HepG2 (cell line): Measurements from ENCODE around the gene STRADA. TPM values are rescaled to one million over a fixed set of nuclear protein-coding genes. Genes with fewer than 3 reads are reported as not detected.
A peak's percentile ranks its signal among the peaks of the same experiment; 100 is the strongest.

Source experiments
- GABPB1 ChIP-seq: IDR thresholded peaks from 2 replicates; pipeline ENCODE4 v1.6.1; 2016; ENCODE audit warnings: mild to moderate bottlenecking, missing genetic modification reagents, moderate library complexity, missing compliant biosample characterization
- HNRNPLL ChIP-seq: fragments of 200-400 bp; formaldehyde crosslinking; IDR thresholded peaks from 2 replicates; pipeline ENCODE4 v1.6.1; 2017; ENCODE audit warnings: mild to moderate bottlenecking, low read depth, low read length; ENCODE audit not compliant: poor library complexity, severe bottlenecking
- NRL ChIP-seq: sonication (generic); formaldehyde crosslinking; IDR thresholded peaks from 2 replicates; pipeline ENCODE4 v1.5.0; 2020; ENCODE audit warnings: missing genetic modification reagents, mild to moderate bottlenecking, moderate library complexity, borderline replicate concordance
- RXRB ChIP-seq: IDR thresholded peaks from 2 replicates; pipeline ENCODE4 v1.6.1; 2016; ENCODE audit warnings: borderline replicate concordance, missing genetic modification reagents, missing compliant biosample characterization
- SALL1 ChIP-seq: sonication (generic); formaldehyde crosslinking; IDR thresholded peaks from 2 replicates; pipeline ENCODE4 v1.8.0; 2022; ENCODE audit warnings: mild to moderate bottlenecking, missing genetic modification reagents
- YEATS4 ChIP-seq: sonication (generic); formaldehyde crosslinking; IDR thresholded peaks from 2 replicates; pipeline ENCODE4 v1.4.0; 2020; ENCODE audit warnings: missing genetic modification reagents, borderline replicate concordance
- ZBTB7A ChIP-seq: sonication (generic); formaldehyde crosslinking; IDR thresholded peaks from 2 replicates; pipeline ENCODE4 v1.8.0; 2022; ENCODE audit warnings: mild to moderate bottlenecking, missing genetic modification reagents
- ZFY ChIP-seq: sonication (generic); formaldehyde crosslinking; IDR thresholded peaks from 2 replicates; pipeline ENCODE4 v1.4.0; 2020; ENCODE audit warnings: missing genetic modification reagents
- ZNF124 ChIP-seq: sonication (generic); formaldehyde crosslinking; IDR thresholded peaks from 2 replicates; pipeline ENCODE4 v1.4.0; 2020; ENCODE audit warnings: missing genetic modification reagents
- ZNF256 ChIP-seq: sonication (generic); formaldehyde crosslinking; conservative IDR thresholded peaks from 2 replicates; pipeline ENCODE4 v1.4.0; 2020; ENCODE audit warnings: missing genetic modification reagents
- ZNF274 ChIP-seq: sonication (generic); formaldehyde crosslinking; IDR thresholded peaks from 2 replicates; pipeline ENCODE4 v1.5.1; 2020; ENCODE audit warnings: mild to moderate bottlenecking, missing genetic modification reagents
- ZNF777 ChIP-seq: sonication (generic); formaldehyde crosslinking; IDR thresholded peaks from 2 replicates; pipeline ENCODE4 v1.4.0; 2020; ENCODE audit warnings: missing genetic modification reagents
- polyA plus RNA-seq, 8 experiments: library from polyadenylated mRNA; depleted of rRNA in 3 of 8; stranded (reverse) in 7 of 8; unstranded in 1 of 8; fragments of >200 nt; fragmentation: Illumina TruSeq in 4 of 8; extraction: Trizol in 4 of 8; gene quantifications; 2 replicates each; pipeline versions ENCODE4 v1.2.1 to v1.2.3, GENCODE V29; 2011 to 2016; ENCODE audit warnings: low read depth in 4 of 8, missing spikeins in 1 of 8, mixed read lengths in 1 of 8; ENCODE audit not compliant: insufficient read depth in 1 of 8
- total RNA-seq, 5 experiments: library from RNA; depleted of rRNA; stranded (reverse); fragments of >200 nt; fragmentation: Illumina TruSeq; extraction: Trizol; gene quantifications; 2 replicates each; pipeline ENCODE4 v1.2.3, GENCODE V29; 2016; ENCODE audit warnings: low read depth in 1 of 5
- TF ChIP-seq, protein P1 (sequence below): sonication (generic); formaldehyde crosslinking; IDR thresholded peaks from 2 replicates; pipeline ENCODE4 v1.9.0; 2022; ENCODE audit warnings: missing genetic modification reagents, mild to moderate bottlenecking, borderline replicate concordance
- TF ChIP-seq, protein P2 (sequence below): sonication (generic); formaldehyde crosslinking; IDR thresholded peaks from 2 replicates; pipeline ENCODE4 v1.4.0; 2020; ENCODE audit warnings: missing genetic modification reagents, borderline replicate concordance
- TF ChIP-seq, protein P3 (sequence below), 2 experiments: fragments of 450-650 bp in 1 of 2; sonication (generic) in 1 of 2; formaldehyde crosslinking in 1 of 2; IDR thresholded peaks; 2 replicates each; pipeline versions ENCODE4 v1.6.1 to v1.8.0; 2016 to 2022; ENCODE audit warnings: antibody characterized with exemption in 1 of 2, mild to moderate bottlenecking in 1 of 2, missing genetic modification reagents in 1 of 2

The STRADA gene
- total and polyA plus RNA-seq, 2 of the 13 experiments (the other 11 are each of a cell fraction or from before 2014, with no cell fraction given), result 17.6 to 17.9 TPM

DNA sequence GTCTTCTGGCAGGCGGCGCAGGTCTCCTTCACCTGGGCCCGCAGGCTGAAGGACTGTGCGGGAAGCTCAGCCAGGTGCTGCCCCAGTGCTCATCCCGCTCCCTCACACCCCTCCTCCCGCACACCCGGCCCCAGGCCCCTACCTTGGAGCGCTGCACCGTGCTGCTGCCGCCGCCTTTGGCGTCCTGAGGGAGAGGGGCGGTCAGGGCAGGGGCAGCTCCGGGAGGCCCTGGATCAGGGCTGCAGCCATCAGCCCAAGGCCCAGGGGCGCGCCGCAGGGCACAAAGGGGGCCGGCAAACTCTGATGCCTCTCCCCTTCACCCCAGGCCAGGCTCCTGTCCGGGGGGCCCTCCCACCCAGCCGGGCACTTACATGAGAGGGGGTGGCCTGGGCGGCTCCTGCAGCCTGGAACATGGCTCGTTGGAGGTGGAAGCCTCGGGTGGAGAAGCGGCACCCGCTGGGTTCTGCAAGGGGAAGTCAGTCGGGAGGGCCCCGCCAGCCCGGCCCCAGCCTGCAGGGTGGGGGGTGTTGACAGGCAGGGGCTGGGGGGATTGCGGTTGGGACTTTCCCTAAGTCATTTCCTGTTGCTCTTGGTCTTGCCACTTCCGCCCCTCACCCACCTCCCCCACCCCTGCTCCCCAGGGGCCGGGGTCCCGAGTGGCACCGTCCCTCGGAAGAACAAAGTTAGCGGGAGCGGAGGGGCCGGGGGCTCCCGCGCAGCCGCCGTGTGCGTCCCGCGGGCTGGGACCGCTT is 42.5 kb downstream of the STRADA start (continued):
- TF ChIP-seq, protein P1, sequence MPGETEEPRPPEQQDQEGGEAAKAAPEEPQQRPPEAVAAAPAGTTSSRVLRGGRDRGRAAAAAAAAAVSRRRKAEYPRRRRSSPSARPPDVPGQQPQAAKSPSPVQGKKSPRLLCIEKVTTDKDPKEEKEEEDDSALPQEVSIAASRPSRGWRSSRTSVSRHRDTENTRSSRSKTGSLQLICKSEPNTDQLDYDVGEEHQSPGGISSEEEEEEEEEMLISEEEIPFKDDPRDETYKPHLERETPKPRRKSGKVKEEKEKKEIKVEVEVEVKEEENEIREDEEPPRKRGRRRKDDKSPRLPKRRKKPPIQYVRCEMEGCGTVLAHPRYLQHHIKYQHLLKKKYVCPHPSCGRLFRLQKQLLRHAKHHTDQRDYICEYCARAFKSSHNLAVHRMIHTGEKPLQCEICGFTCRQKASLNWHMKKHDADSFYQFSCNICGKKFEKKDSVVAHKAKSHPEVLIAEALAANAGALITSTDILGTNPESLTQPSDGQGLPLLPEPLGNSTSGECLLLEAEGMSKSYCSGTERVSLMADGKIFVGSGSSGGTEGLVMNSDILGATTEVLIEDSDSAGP (CRISPR knock-in tag), result no peak; the same call in 1 of the 2 replicates
- TF ChIP-seq RXRB (CRISPR knock-in tag) (no peak), ZNF256 (CRISPR knock-in tag) (no peak), YEATS4 (CRISPR knock-in tag) (0 out of 2 replicates have a peak, but pooled peaks have one; percentile 28), ZNF274 (CRISPR knock-in tag) (peak; percentile 73), ZNF777 (CRISPR knock-in tag) (peak; percentile 32), HNRNPLL (peak; percentile 24), SALL1 (CRISPR knock-in tag) (peak; percentile 13; the same call in 1 of the 2 replicates), NRL (peak; percentile 51; the same call in 1 of the 2 replicates), GABPB1 (CRISPR knock-in tag) (peak; percentile 69), ZNF124 (no peak), ZFY (CRISPR knock-in tag) (no peak), ZBTB7A (CRISPR knock-in tag) (peak; percentile 52; the same call in 1 of the 2 replicates)
- TF ChIP-seq, protein P2, sequence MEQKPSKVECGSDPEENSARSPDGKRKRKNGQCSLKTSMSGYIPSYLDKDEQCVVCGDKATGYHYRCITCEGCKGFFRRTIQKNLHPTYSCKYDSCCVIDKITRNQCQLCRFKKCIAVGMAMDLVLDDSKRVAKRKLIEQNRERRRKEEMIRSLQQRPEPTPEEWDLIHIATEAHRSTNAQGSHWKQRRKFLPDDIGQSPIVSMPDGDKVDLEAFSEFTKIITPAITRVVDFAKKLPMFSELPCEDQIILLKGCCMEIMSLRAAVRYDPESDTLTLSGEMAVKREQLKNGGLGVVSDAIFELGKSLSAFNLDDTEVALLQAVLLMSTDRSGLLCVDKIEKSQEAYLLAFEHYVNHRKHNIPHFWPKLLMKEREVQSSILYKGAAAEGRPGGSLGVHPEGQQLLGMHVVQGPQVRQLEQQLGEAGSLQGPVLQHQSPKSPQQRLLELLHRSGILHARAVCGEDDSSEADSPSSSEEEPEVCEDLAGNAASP, result peak; percentile 7; the same call in 1 of the 2 replicates
- TF ChIP-seq, protein P3, sequence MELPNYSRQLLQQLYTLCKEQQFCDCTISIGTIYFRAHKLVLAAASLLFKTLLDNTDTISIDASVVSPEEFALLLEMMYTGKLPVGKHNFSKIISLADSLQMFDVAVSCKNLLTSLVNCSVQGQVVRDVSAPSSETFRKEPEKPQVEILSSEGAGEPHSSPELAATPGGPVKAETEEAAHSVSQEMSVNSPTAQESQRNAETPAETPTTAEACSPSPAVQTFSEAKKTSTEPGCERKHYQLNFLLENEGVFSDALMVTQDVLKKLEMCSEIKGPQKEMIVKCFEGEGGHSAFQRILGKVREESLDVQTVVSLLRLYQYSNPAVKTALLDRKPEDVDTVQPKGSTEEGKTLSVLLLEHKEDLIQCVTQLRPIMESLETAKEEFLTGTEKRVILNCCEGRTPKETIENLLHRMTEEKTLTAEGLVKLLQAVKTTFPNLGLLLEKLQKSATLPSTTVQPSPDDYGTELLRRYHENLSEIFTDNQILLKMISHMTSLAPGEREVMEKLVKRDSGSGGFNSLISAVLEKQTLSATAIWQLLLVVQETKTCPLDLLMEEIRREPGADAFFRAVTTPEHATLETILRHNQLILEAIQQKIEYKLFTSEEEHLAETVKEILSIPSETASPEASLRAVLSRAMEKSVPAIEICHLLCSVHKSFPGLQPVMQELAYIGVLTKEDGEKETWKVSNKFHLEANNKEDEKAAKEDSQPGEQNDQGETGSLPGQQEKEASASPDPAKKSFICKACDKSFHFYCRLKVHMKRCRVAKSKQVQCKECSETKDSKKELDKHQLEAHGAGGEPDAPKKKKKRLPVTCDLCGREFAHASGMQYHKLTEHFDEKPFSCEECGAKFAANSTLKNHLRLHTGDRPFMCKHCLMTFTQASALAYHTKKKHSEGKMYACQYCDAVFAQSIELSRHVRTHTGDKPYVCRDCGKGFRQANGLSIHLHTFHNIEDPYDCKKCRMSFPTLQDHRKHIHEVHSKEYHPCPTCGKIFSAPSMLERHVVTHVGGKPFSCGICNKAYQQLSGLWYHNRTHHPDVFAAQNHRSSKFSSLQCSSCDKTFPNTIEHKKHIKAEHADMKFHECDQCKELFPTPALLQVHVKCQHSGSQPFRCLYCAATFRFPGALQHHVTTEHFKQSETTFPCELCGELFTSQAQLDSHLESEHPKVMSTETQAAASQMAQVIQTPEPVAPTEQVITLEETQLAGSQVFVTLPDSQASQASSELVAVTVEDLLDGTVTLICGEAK (IDR thresholded peaks at IDR 0.05), result no peak
- TF ChIP-seq, protein P3 (CRISPR knock-in tag; IDR thresholded peaks at IDR 0.05), result 0 out of 2 replicates have a peak, but pooled peaks have one; percentile 17
